DMS 273 (cell line): ENCODE results near the gene FAM222B.
"Not testable (repeated sequence)": the region's sequence is repeated elsewhere in the genome, so short reads cannot be mapped to it uniquely, and the experiment has no call there.

ENCODE experiments used
- DNase-seq: peaks from one replicate; lab custom pipeline; 2025; ENCODE audit not compliant: unreplicated experiment; lab: John Stamatoyannopoulos, UW

The FAM222B gene

GRCh38 chr17:28842282-28843012, at the start of gene FAM222B:
Gene FAM222B, minus strand, starts transcription at chr17:28842790. Its CDS starts 76,123 bp downstream, at chr17:28766667.
- DNase-seq, result peak; percentile 96

- no peak for DNase-seq
Observed at GRCh38 chr17:28892024-28892423, 49.4 kb upstream of the FAM222B start.

GRCh38 chr17:28891201-28891600, 48.6 kb upstream of the FAM222B start:
- no peak for DNase-seq

GRCh38 chr17:28889996-28890395, 47.4 kb upstream of the FAM222B start:
- no peak for DNase-seq

GRCh38 chr17:28888832-28889231, 46.2 kb upstream of the FAM222B start:
- no peak for DNase-seq

- DNase-seq, result no peak
Observed at GRCh38 chr17:28887871-28888471, 45.4 kb upstream of the FAM222B start.

- no peak for DNase-seq
Observed at GRCh38 chr17:28885951-28886350, 43.4 kb upstream of the FAM222B start.

GRCh38 chr17:28885363-28885762, 42.8 kb upstream of the FAM222B start:
- no peak for DNase-seq

- DNase-seq, result no peak
Observed at GRCh38 chr17:28883967-28884702, 41.5 kb upstream of the FAM222B start.

GRCh38 chr17:28882154-28882895, 39.7 kb upstream of the FAM222B start:
- no peak for DNase-seq

GRCh38 chr17:28881533-28882056, 39.0 kb upstream of the FAM222B start:
- DNase-seq, result no peak

GRCh38 chr17:28880572-28880945, 38.0 kb upstream of the FAM222B start:
- DNase-seq, result no peak

GRCh38 chr17:28879886-28880571, 37.4 kb upstream of the FAM222B start:
- no peak for DNase-seq

- peak; percentile 77 for DNase-seq
Observed at GRCh38 chr17:28878981-28879380, 36.4 kb upstream of the FAM222B start.

- DNase-seq, result no peak
Observed at GRCh38 chr17:28878158-28878910, 35.7 kb upstream of the FAM222B start.

GRCh38 chr17:28877150-28877711, 34.6 kb upstream of the FAM222B start:
- DNase-seq, result not testable (repeated sequence)

GRCh38 chr17:28875848-28876550, 33.4 kb upstream of the FAM222B start:
- DNase-seq, result no peak

- no peak for DNase-seq
Observed at GRCh38 chr17:28874750-28875149, 32.2 kb upstream of the FAM222B start.

GRCh38 chr17:28873839-28874238, 31.2 kb upstream of the FAM222B start:
- DNase-seq, result no peak
